ENCODE measurements around the gene ARHGAP6. TPM values are rescaled to one million over a fixed set of nuclear protein-coding genes. Genes with fewer than 3 reads are reported as not detected.

ARHGAP6 gene
- total RNA-seq, 1 experiment from 2014 or later: 0.10 TPM

GRCh38 chrX:11398785-11399184 lies 266.9 kb downstream of the ARHGAP6 start:
- ChIA-PET CTCF (no interaction called here), RAD21 (ENCODE audit: low non-redundant PET in 1 of 2, low total read pairs in 2 of 2, uncharacterized antibody in 2 of 2, unreplicated experiment in 2 of 2) (no interaction called here), POLR2A (interaction anchor here (0.7 kb wide), 1 partner anchor 10 kb away, joined by 3 read pairs; no protein-coding TSS in a partner anchor)
- no TSS peak for BruUV-seq (replicated peaks)
- ATAC-seq (no peak), DNase-seq (ENCODE audit: low read depth, low spot score) (no peak)
- no peak overlapping the region for H3K9ac ChIP-seq (ENCODE audit: low read length)
- no peak for TF ChIP-seq JUND (IDR thresholded peaks at IDR 0.05)
- TF ChIP-seq POLR2A (IDR thresholded peaks at IDR 0.05; ENCODE audit: borderline replicate concordance, extremely low read depth, insufficient read depth, insufficient read length): no peak
- no peak for TF ChIP-seq RAD21 (IDR thresholded peaks at IDR 0.05; ENCODE audit: low read depth)
- no peak for TF ChIP-seq ATF3 (IDR thresholded peaks at IDR 0.05)
- no peak for TF ChIP-seq CEBPB (IDR thresholded peaks at IDR 0.05; ENCODE audit: low read depth)
- no peak for TF ChIP-seq EZH2phosphoT487 (IDR thresholded peaks at IDR 0.05; ENCODE audit: borderline replicate concordance)
- TF ChIP-seq TCF7L2 (IDR thresholded peaks at IDR 0.05; ENCODE audit: borderline replicate concordance, extremely low read depth, insufficient read depth, insufficient read length): no peak
- TF ChIP-seq ELF1 (IDR thresholded peaks at IDR 0.05; ENCODE audit: borderline replicate concordance, low read depth): no peak
- TF ChIP-seq ZFX (IDR thresholded peaks at IDR 0.05): no peak
- no peak for TF ChIP-seq ZBTB33 (IDR thresholded peaks at IDR 0.05; ENCODE audit: extremely low read depth, insufficient replicate concordance, low read length)
- TF ChIP-seq SP1 (IDR thresholded peaks at IDR 0.05; ENCODE audit: low read depth): no peak
- TF ChIP-seq FOSL1 (IDR thresholded peaks at IDR 0.05; ENCODE audit: low read depth): no peak
- no peak for TF ChIP-seq SRF (IDR thresholded peaks at IDR 0.05; ENCODE audit: low read depth)
- TF ChIP-seq MAX (IDR thresholded peaks at IDR 0.05): no peak
- TF ChIP-seq POLR2AphosphoS5 (IDR thresholded peaks at IDR 0.05; ENCODE audit: low read depth, low read length): no peak
- TF ChIP-seq EGR1 (IDR thresholded peaks at IDR 0.05; ENCODE audit: low read depth): no peak
- H3K27ac ChIP-seq (ENCODE audit: low read depth, low read length): no peak overlapping the region
- no peaks in the 10 kb centered on the region for H3K27me3 ChIP-seq (ENCODE audit: insufficient read depth, low read length)
- H3K4me1 ChIP-seq (ENCODE audit: control insufficient read depth in 1 of 2, insufficient read depth in 2 of 2, low read length in 2 of 2): no peaks in the 10 kb centered on the region
- H3K9me3 ChIP-seq (ENCODE audit: control insufficient read depth in 1 of 2, insufficient read depth in 1 of 2, low read depth in 1 of 2, low read length in 2 of 2): no peaks in the 10 kb centered on the region
- no peak overlapping the region for H3K4me2 ChIP-seq (ENCODE audit: low read length)
- no peaks in the 10 kb centered on the region for H3K36me3 ChIP-seq (ENCODE audit: control insufficient read depth in 1 of 2, insufficient read depth in 2 of 2, low read length in 2 of 2)
- no peaks in the 10 kb centered on the region for H4K20me1 ChIP-seq (ENCODE audit: insufficient read depth)
- no peak overlapping the region for H2AFZ ChIP-seq (ENCODE audit: low read depth, low read length, poor library complexity, severe bottlenecking)
- intact Hi-C loops (cut with micrococcal nuclease): no loop called here
- H3K4me3 ChIP-seq (replicated peaks in 1 of 2; ENCODE audit: low read depth in 1 of 2, low read length in 2 of 2): no peak overlapping the region
- H3K79me2 ChIP-seq (ENCODE audit: insufficient read depth, low read length): no peaks in the 10 kb centered on the region
- H3K9me2 ChIP-seq (ENCODE audit: insufficient read depth): no peaks in the 10 kb centered on the region

All from HCT116 (cell line).